SU-DHL-6 (cell line): ENCODE data around the gene DDX4.

Experiments used
- CTCF ChIP-seq: fragments of 200-600 bp; sonication (generic); IDR thresholded peaks from one replicate; pipeline ENCODE4 v1.5.1; 2017; ENCODE audit warnings: antibody characterized with exemption, mild to moderate bottlenecking, low read length, moderate library complexity; ENCODE audit not compliant: insufficient read depth, poor library complexity, severe bottlenecking
- EZH2phosphoT487 ChIP-seq: fragments of 200-600 bp; sonication (generic), shearing (Covaris generic); conservative IDR thresholded peaks from 2 replicates; pipeline ENCODE4 v1.6.1; 2018; ENCODE audit warnings: mild to moderate bottlenecking, antibody characterized with exemption, low read length, moderate library complexity, mixed read lengths

GRCh38 chr5:55706230-55706629 lies 31.6 kb upstream of the DDX4 start:
- TF ChIP-seq CTCF, result no peak
- TF ChIP-seq EZH2phosphoT487, result no peak
